HUES6 (cell line): ENCODE measurements around the gene TMC3.

Experiments used
- H3K27ac ChIP-seq: 2 replicates; pipeline ENCODE4 v1.7.0; 2013; ENCODE audit warnings: low read depth, mild to moderate bottlenecking, low read length, inconsistent platforms
- H3K27me3 ChIP-seq: 2 replicates; pipeline ENCODE4 v1.6.1; 2013; ENCODE audit warnings: low read length; ENCODE audit not compliant: control insufficient read depth, insufficient read depth
- H3K36me3 ChIP-seq: 2 replicates; pipeline ENCODE4 v1.6.1; 2013; ENCODE audit warnings: low read length; ENCODE audit not compliant: control insufficient read depth, insufficient read depth
- H3K4me1 ChIP-seq: 2 replicates; pipeline ENCODE4 v1.6.1; 2013; ENCODE audit warnings: low read length; ENCODE audit not compliant: control insufficient read depth, insufficient read depth
- H3K4me3 ChIP-seq: 2 replicates; pipeline ENCODE4 v1.5.1; 2013; ENCODE audit warnings: low read depth, low read length
- H3K9ac ChIP-seq: one replicate; pipeline ENCODE4 v1.6.1; 2013; ENCODE audit warnings: mild to moderate bottlenecking, low read length
- H3K9me3 ChIP-seq: 2 replicates; pipeline ENCODE4 v1.6.1; 2013; ENCODE audit warnings: low read depth, low read length; ENCODE audit not compliant: control insufficient read depth, insufficient read depth

The TMC3 gene

GRCh38 chr15:81289910-81290309 lies 84.1 kb downstream of the TMC3 start:
- Histone ChIP-seq H3K4me3 (no peak overlapping the region), H3K36me3 (no peaks in the 10 kb centered on the region), H3K27ac (no peak overlapping the region), H3K9me3 (no peaks in the 10 kb centered on the region), H3K27me3 (no peaks in the 10 kb centered on the region), H3K9ac (no peak overlapping the region), H3K4me1 (peaks cover 12% of the 10 kb centered on the region)

GRCh38 chr15:81288616-81289015 lies 85.4 kb downstream of the TMC3 start:
- H3K27me3 ChIP-seq: no peaks in the 10 kb centered on the region
- no peak overlapping the region for H3K4me3 ChIP-seq
- 0 out of 2 replicates have a peak, but pooled peaks cover 1% of the 10 kb centered on the region for H3K4me1 ChIP-seq
- H3K9ac ChIP-seq: no peak overlapping the region
- no peaks in the 10 kb centered on the region for H3K36me3 ChIP-seq
- H3K9me3 ChIP-seq: no peaks in the 10 kb centered on the region
- H3K27ac ChIP-seq: no peak overlapping the region

- no peaks in the 10 kb centered on the region for H3K36me3 ChIP-seq
- no peak overlapping the region for H3K27ac ChIP-seq
- H3K9me3 ChIP-seq: no peaks in the 10 kb centered on the region
- no peaks in the 10 kb centered on the region for H3K27me3 ChIP-seq
- no peaks in the 10 kb centered on the region for H3K4me1 ChIP-seq
- no peak overlapping the region for H3K4me3 ChIP-seq
- no peak overlapping the region for H3K9ac ChIP-seq
Observed at GRCh38 chr15:81288040-81288439, 86.0 kb downstream of the TMC3 start.

- no peak overlapping the region for H3K27ac ChIP-seq
- no peaks in the 10 kb centered on the region for H3K4me1 ChIP-seq
- no peaks in the 10 kb centered on the region for H3K27me3 ChIP-seq
- no peaks in the 10 kb centered on the region for H3K36me3 ChIP-seq
- no peaks in the 10 kb centered on the region for H3K9me3 ChIP-seq
- H3K4me3 ChIP-seq: no peak overlapping the region
- H3K9ac ChIP-seq: no peak overlapping the region
Observed at GRCh38 chr15:81286621-81287121, 87.3 kb downstream of the TMC3 start.

GRCh38 chr15:81285461-81285860 lies 88.6 kb downstream of the TMC3 start:
- Histone ChIP-seq H3K27me3 (no peaks in the 10 kb centered on the region), H3K4me3 (no peak overlapping the region), H3K27ac (no peak overlapping the region), H3K9me3 (no peaks in the 10 kb centered on the region), H3K36me3 (no peaks in the 10 kb centered on the region), H3K9ac (no peak overlapping the region), H3K4me1 (no peaks in the 10 kb centered on the region)

- H3K4me3 ChIP-seq: no peak overlapping the region
- no peaks in the 10 kb centered on the region for H3K36me3 ChIP-seq
- H3K27ac ChIP-seq: no peak overlapping the region
- no peaks in the 10 kb centered on the region for H3K4me1 ChIP-seq
- no peaks in the 10 kb centered on the region for H3K27me3 ChIP-seq
- no peak overlapping the region for H3K9ac ChIP-seq
- H3K9me3 ChIP-seq: no peaks in the 10 kb centered on the region
Observed at GRCh38 chr15:81284256-81285031, 89.6 kb downstream of the TMC3 start.

GRCh38 chr15:81282911-81283310 lies 91.1 kb downstream of the TMC3 start:
- H3K9me3 ChIP-seq: 0 out of 2 replicates have a peak, but pooled peaks cover 2% of the 10 kb centered on the region
- H3K4me3 ChIP-seq: no peak overlapping the region
- no peak overlapping the region for H3K27ac ChIP-seq
- H3K27me3 ChIP-seq: no peaks in the 10 kb centered on the region
- no peaks in the 10 kb centered on the region for H3K36me3 ChIP-seq
- no peaks in the 10 kb centered on the region for H3K4me1 ChIP-seq
- no peak overlapping the region for H3K9ac ChIP-seq

- Histone ChIP-seq H3K9ac (no peak overlapping the region), H3K36me3 (no peaks in the 10 kb centered on the region), H3K9me3 (peaks cover 3% of the 10 kb centered on the region; the same call in 1 of the 2 replicates), H3K27ac (no peak overlapping the region), H3K4me3 (no peak overlapping the region), H3K27me3 (no peaks in the 10 kb centered on the region), H3K4me1 (no peaks in the 10 kb centered on the region)
Observed at GRCh38 chr15:81282606-81282895, 91.5 kb downstream of the TMC3 start.

- Histone ChIP-seq H3K27ac (no peak overlapping the region), H3K9ac (no peak overlapping the region), H3K36me3 (no peaks in the 10 kb centered on the region), H3K27me3 (no peaks in the 10 kb centered on the region), H3K9me3 (peaks cover 6% of the 10 kb centered on the region), H3K4me3 (no peak overlapping the region), H3K4me1 (no peaks in the 10 kb centered on the region)
Observed at GRCh38 chr15:81281766-81282605, 92.0 kb downstream of the TMC3 start.

- no peaks in the 10 kb centered on the region for H3K27me3 ChIP-seq
Observed at GRCh38 chr15:81281456-81281735, 92.6 kb downstream of the TMC3 start.

More at GRCh38 chr15:81281456-81281735, 92.6 kb downstream of the TMC3 start:
- no peak overlapping the region for H3K4me3 ChIP-seq
- H3K4me1 ChIP-seq: no peaks in the 10 kb centered on the region
- peaks cover 6% of the 10 kb centered on the region for H3K9me3 ChIP-seq
- H3K27ac ChIP-seq: no peak overlapping the region
- no peaks in the 10 kb centered on the region for H3K36me3 ChIP-seq
- no peak overlapping the region for H3K9ac ChIP-seq
